GM18505 (cell line): ENCODE results near the gene EML6.

Experiments
- ATAC-seq: cut with Tn5 transposase; IDR thresholded peaks from one replicate; pipeline ENCODE4 v1.9.1; 2021; ENCODE audit not compliant: unreplicated experiment
- POLR2A ChIP-seq: IDR thresholded peaks from 4 replicates; pipeline ENCODE4 v1.6.1; 2011; ENCODE audit warnings: borderline replicate concordance; ENCODE audit not compliant: insufficient read depth, insufficient read length; ENCODE audit errors: extremely low read depth

EML6 gene

DNA sequence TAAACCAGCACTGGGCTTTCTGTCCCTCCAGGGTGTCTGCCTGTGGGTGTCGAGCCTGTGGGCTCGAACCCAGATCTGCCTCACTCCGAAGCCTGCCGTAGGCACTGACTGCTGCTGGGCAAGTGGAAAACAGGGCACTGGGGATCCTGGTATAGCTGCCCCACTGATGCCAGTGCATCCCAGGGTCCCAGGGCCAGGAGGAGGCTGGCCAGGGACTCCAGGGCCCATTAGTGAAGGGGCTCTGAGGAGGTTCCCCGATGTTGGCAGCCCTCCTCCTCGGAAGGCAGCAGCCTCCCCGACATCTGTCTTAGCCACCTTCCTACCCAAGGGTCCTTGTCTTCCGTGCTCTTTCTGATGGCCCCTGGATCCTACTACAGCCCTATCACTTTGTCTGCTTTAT, 230.7 kb downstream of the EML6 start:
- no peak for ATAC-seq
- TF ChIP-seq POLR2A, result no peak

DNA sequence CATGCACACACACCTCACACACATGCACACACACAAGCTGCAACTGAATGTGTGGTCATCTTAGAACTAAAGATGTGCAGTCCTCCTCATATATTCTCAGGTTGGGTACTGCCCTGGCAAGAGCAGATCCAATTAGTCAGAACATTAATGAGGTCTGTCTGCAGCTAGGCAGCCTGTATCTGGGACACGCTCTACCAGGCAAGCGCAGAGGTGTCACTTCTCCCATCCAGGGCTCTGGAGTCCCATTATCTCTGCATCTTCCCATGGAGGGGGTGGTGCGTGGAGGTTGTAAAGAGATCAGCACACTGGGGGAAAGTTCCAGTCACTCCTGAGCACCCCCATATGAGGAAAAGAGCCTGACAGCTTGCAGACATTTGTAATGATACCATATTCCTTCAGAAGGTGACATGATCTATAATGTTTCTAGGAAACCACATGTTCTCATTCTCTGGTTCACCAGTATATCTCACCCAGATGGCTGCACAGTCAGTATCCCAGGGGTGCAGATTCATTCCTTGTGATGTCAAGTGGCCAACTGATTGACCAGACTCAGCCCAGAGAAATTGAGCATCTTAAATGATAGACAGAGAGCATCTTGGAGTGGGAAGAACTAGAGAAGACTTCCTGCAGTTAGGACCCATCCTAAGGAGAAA, 231.4 kb downstream of the EML6 start:
- no peak for TF ChIP-seq POLR2A
- no peak for ATAC-seq

DNA sequence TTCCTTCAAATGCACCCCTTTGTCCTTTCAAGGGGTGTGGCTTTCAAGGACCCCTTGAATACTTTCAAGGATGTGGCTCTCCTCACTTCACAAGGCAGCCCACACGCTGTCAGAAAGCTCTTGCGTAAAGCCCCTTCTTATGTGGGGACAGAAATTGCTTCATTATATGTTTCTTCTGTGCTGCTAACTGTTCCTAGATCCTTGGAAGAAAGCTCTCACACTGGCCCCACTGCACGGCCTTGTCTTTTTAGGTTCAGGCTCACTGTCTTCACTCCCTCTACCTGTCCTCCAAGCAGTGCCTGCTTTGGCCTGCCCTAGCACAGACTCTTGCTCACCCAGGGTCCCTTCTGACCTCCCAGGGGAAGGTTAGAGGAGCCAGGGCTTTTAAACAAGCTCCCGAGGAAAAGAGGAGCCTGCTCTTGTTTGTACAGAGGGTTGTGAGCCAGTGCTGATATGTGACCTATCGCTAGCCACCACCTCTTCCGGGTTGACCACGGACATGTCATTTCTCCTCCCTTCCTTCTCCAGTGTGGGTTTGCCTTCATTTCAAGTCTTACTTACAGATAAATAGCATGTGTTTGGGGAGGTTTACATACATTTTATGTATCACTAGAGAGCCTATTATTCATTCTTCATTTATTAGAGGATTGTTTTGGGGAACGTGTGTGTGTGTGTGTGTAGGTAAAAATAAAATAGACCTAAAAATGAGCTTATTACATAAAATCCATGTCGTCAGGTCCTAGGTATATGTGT, 232.1 kb downstream of the EML6 start:
- ATAC-seq, result no peak
- TF ChIP-seq POLR2A, result no peak

DNA sequence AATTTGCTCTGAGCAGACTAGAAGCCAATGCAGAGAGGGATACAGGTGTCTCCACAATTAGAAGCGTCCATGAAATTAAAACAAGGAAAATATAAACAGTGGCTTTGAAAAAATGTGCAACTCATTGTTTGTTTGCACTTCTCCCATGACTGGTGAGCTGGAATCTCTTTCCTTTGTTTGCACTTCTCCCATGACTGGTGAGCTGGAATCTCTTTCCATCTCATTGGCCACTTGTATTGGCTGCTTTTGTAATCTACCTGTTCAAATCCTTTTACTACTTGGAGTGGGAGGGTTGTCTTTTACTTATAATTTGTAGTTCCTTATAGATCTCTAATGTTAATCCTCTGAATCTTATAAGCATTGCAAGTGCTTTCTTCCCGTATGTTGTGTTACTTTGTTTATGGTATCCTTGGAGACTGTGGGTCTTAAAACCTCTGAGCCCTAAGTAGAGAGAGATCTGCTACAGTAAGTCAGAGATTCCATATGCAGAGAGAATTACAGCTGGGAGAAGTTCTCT, 232.7 kb downstream of the EML6 start:
- ATAC-seq, result no peak

DNA sequence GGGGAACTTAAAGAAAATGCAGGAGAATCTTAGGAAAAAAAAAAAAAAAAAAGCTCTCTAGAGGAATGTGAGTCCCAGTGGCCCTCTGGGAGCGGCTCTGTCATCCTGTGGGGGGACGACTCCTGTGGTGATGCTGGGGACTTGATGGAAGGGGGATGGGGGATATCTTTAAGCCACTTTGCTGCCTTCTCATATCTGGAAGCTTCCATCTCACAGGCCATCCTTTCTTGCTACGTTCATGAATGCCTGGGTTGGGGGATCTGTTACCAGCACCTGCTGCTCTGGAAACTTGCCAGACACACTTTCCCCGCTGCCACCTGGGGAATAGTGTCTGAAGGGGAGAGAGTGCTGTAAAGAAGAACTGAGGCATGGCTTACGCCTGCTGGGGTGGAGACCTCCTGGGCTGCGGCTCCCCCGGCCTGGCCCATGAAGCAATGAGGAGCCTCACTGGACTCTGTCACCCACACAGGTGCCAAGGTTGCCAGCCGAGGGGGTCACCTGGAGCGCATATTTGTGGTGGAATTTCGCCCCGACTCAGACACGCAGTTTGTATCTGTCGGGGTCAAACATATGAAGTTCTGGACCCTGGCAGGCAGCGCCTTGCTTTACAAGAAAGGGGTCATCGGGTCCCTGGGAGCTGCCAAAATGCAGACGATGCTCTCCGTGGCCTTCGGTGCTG, 234.0 kb downstream of the EML6 start:
- no peak for ATAC-seq
- no peak for TF ChIP-seq POLR2A

More for the DNA sequence above, 232.7 kb downstream of the EML6 start:
- no peak for TF ChIP-seq POLR2A

GRCh38 chr2:54958717-54959371, 235.4 kb downstream of the EML6 start:
- no peak for ATAC-seq

DNA sequence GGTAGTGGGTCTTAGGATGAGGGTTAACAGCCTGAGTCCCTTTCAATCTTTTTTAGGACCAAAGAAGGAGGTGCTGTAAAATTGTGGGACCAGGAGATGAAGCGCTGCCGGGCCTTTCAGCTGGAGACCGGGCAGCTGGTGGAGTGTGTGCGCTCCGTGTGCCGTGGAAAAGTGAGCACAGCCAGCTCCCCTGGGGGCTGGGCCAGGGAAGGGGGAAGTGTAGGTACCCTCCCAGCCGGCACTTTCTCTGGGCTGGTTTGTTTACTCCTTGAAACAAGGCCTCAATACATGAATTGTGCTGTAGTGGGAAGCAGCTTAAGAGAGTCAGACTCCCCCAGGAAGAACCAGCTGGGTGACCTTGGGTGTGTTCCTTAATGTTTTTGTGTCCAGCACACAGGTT, 236.7 kb downstream of the EML6 start:
- no peak for ATAC-seq
- no peak for TF ChIP-seq POLR2A

More at GRCh38 chr2:54958717-54959371, 235.4 kb downstream of the EML6 start:
- TF ChIP-seq POLR2A, result no peak

GRCh38 chr2:54962511-54962910, 239.0 kb downstream of the EML6 start:
- TF ChIP-seq POLR2A, result no peak
- no peak for ATAC-seq

GRCh38 chr2:54962935-54963440, 239.5 kb downstream of the EML6 start:
- no peak for ATAC-seq
- TF ChIP-seq POLR2A, result no peak

DNA sequence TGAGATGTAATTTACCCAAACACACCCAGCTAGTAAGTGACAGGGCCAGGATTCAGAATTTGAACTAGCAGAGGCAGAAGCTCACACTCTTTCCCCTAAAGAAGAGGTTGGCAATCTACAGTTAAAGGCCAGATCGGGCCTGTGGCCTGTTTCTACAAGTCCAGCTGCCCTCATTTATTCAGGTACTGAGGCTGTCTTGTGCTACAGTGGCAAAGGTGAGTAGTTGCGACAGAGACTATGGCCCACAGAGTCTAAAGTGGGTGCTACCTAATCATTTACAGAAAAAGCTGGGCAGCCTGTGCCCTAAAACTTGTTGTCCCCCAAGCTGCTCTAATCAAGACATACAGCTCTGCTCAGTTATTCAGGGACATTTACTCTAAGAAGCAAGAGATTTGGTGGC, 240.0 kb downstream of the EML6 start:
- no peak for TF ChIP-seq POLR2A

GRCh38 chr2:54964271-54964670, 240.8 kb downstream of the EML6 start:
- no peak for ATAC-seq

More for the DNA sequence above, 240.0 kb downstream of the EML6 start:
- no peak for ATAC-seq

GRCh38 chr2:54964816-54965215, 241.4 kb downstream of the EML6 start:
- no peak for ATAC-seq
- no peak for TF ChIP-seq POLR2A

More at GRCh38 chr2:54964271-54964670, 240.8 kb downstream of the EML6 start:
- TF ChIP-seq POLR2A, result no peak

DNA sequence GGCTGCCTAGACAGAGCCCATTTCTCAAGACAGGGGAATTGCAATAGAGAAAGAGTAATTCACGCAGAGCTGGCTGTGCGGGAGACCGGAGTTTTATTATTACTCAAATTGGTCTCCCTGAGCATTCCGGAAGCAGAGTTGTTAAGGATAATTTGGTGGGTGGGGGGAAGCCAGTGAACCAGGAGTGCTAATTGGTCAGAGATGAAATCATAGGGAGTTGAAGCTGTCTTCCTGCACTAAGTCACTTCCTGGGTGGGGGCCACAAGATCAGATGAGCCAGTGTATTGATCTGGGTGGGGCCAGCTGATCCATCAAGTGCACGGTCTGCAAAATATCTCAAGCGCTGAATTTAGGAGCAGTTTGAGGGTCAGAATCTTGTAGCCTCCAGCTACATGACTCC, 242.0 kb downstream of the EML6 start:
- no peak for TF ChIP-seq POLR2A
- ATAC-seq, result no peak
